BJ (cell line): ENCODE results near the gene ST7. TPM values are rescaled to one million over a fixed set of nuclear protein-coding genes. Genes with fewer than 3 reads are reported as not detected.

Experiments
- CTCF ChIA-PET: fragments of 350-600 bp; formaldehyde crosslinking; extraction: SDS; loops from one replicate; lab custom pipeline; 2021; ENCODE audit warnings: antibody characterized with exemption, inconsistent platforms; lab: Yijun Ruan, JAX
- POLR2A ChIA-PET: fragments of 300-600 bp; sonication (Branson Sonifier 250); formaldehyde crosslinking; extraction: SDS; loops from one replicate; lab custom pipeline; 2021; ENCODE audit warnings: antibody characterized with exemption; lab: Charles Lee
- DNase-seq: peaks from one replicate; pipeline ENCODE4 v3.0.0-alpha.2; 2011; ENCODE audit warnings: low read depth
- H3K27me3 ChIP-seq: 2 replicates; pipeline ENCODE4 v1.6.0; 2011; ENCODE audit warnings: low read length; ENCODE audit not compliant: control insufficient read depth, insufficient read depth
- H3K36me3 ChIP-seq: 2 replicates; pipeline ENCODE4 v1.5.1; 2011; ENCODE audit warnings: low read length; ENCODE audit not compliant: control insufficient read depth, insufficient read depth
- H3K4me3 ChIP-seq: 2 replicates; pipeline ENCODE4 v1.5.1; 2011; ENCODE audit warnings: low read depth, mild to moderate bottlenecking, control low read depth, low read length
- polyA plus RNA-seq: library from polyadenylated mRNA; depleted of rRNA; stranded (reverse); fragments of >200 nt; gene quantifications from 2 replicates; pipeline ENCODE4 v1.2.3, GENCODE V29; 2011
- TF ChIP-seq, protein P1 (sequence below): IDR thresholded peaks from 2 replicates; pipeline ENCODE4 v1.5.1; 2011; ENCODE audit warnings: low read depth, mild to moderate bottlenecking, control low read depth, inconsistent platforms, low read length, moderate library complexity; ENCODE audit not compliant: insufficient read depth

ST7 gene
- polyA plus RNA-seq, 1 experiment = 16.0 TPM

DNA sequence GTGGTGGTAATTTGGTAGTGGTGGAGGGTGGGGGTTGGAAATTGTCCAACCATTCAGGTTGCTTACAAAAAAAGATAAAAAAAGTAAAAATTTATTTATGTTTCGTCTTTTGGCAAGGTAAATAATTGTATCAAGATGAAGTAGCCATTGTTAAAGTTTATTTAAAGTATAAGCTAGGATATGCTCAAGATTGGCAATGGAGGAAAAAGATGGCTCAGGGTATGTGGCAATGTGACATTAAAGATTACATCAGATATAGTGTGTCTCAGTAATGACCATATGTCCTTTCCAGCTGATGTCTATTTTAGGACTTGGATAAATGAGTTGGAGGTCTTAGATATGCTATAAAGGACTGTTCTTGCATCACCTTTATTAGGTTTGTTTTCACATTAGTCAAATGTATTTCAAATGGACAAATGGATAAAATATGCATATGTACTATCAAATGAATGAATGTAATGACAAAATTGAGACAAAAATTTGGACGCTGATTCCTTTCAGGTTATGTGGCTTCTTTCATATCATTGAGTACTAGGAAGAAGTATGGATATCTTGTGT, 60.9 kb downstream of the ST7 start:
- no peak for DNase-seq
- Histone ChIP-seq H3K27me3 (no peaks in the 10 kb centered on the region), H3K4me3 (no peak overlapping the region), H3K36me3 (no peaks in the 10 kb centered on the region)
- ChIA-PET CTCF (interaction anchor here (4.2 kb wide), 1 partner anchor 28 kb away, joined by 16 read pairs; no protein-coding TSS in a partner anchor), POLR2A (no interaction called here)
- TF ChIP-seq, protein P1, sequence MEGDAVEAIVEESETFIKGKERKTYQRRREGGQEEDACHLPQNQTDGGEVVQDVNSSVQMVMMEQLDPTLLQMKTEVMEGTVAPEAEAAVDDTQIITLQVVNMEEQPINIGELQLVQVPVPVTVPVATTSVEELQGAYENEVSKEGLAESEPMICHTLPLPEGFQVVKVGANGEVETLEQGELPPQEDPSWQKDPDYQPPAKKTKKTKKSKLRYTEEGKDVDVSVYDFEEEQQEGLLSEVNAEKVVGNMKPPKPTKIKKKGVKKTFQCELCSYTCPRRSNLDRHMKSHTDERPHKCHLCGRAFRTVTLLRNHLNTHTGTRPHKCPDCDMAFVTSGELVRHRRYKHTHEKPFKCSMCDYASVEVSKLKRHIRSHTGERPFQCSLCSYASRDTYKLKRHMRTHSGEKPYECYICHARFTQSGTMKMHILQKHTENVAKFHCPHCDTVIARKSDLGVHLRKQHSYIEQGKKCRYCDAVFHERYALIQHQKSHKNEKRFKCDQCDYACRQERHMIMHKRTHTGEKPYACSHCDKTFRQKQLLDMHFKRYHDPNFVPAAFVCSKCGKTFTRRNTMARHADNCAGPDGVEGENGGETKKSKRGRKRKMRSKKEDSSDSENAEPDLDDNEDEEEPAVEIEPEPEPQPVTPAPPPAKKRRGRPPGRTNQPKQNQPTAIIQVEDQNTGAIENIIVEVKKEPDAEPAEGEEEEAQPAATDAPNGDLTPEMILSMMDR = no peak

DNA sequence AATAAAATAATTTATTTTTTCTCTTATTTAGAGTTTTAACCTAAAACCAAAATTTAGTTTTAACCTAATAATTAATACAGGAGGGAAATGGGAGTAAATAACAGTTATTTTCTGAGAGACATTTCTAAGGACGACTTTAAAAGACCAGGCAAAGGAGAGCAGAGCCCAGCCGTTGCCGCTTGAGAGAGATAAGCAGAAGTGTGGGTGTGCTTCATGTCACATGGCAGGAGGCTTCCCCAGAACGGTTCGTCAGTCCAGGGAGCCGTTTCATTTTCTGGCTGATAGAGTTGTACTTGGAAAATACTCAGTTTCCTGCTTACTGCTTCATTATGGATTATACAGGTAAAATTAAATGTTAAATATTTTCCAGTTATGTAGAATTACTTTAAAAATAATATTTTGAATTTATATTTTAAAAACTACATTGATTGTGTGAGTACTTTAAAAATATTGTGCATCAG, 61.4 kb downstream of the ST7 start:
- CTCF ChIA-PET = no interaction called here
- POLR2A ChIA-PET = no interaction called here
- Histone ChIP-seq H3K36me3 (no peaks in the 10 kb centered on the region), H3K27me3 (no peaks in the 10 kb centered on the region), H3K4me3 (no peak overlapping the region)
- TF ChIP-seq, protein P1 = no peak
- DNase-seq = no peak

DNA sequence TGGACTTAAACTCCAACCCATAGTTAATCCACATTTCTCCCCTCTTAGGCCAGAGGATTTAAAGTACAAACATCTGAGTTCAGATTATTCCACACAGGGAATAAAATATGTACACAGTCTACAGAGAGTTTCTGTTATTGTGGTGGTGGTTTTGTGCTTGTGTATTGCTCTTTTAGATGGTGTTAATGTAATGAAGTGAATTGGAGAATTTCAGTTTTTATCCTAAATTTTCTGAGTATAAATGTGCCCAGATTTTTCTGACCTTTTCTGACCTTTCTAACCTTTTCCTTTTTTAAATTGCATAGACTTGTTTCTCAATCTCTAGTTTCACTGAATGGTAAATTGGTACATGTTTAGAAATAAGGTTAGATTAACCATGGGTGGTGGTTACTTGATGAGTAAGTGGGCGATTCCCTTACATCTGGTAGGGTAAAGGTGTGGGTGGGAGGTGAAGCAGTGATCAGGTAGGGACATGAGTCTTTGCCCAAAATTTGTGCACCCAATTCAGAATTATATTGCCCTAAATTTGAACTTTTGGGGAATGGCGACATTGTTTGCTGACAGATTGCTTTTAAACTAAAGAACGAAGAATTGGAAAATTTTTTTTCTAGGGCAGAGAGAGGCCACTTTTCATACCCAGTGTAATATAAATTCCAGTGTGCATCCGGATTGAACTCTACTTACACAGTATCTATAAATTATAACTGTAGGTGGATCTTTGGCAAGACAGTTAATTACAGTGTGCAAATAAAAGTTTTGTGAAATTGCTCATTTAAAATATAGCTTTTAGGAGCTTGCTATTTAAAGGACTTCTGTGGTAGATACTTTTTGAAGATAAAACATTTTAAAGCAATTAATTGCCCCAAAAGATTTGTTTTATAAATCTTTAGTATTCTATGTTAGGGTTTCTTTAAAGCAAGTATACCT, 62.2 kb downstream of the ST7 start:
- H3K4me3 ChIP-seq = no peak overlapping the region

DNA sequence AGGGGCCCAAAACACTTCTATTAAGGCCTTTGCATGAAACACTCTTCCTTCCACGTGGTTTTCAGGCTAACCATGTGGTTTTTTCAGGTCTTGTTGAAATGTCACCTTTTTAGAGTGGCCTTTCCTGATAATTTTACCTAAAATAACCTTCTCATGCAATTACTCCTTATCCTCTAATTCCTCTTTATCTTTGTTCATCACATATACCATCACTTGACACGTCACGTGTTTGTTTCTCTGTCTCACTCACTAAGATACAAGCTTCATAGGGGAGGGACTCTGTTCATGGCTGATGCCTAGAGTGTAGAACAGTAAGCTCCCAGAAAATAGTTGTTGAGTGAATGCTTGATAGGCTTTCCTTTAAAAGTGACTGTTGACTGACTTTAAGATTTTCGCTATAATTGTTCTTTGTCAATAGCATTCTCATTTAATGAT, 63.7 kb downstream of the ST7 start:
- Histone ChIP-seq H3K36me3 (no peaks in the 10 kb centered on the region), H3K27me3 (no peaks in the 10 kb centered on the region), H3K4me3 (no peak overlapping the region)
- POLR2A ChIA-PET = no interaction called here
- CTCF ChIA-PET = interaction anchor here (0.6 to 1.4 kb wide), 2 partner anchors 110 to 1152 kb away, joined by 3 to 4 read pairs; no protein-coding TSS in a partner anchor
- TF ChIP-seq, protein P1 = no peak
- no peak for DNase-seq

More for the DNA sequence above, 62.2 kb downstream of the ST7 start:
- no peaks in the 10 kb centered on the region for H3K27me3 ChIP-seq
- DNase-seq = no peak
- CTCF ChIA-PET = no interaction called here
- POLR2A ChIA-PET = no interaction called here
- TF ChIP-seq, protein P1 = no peak
- no peaks in the 10 kb centered on the region for H3K36me3 ChIP-seq

DNA sequence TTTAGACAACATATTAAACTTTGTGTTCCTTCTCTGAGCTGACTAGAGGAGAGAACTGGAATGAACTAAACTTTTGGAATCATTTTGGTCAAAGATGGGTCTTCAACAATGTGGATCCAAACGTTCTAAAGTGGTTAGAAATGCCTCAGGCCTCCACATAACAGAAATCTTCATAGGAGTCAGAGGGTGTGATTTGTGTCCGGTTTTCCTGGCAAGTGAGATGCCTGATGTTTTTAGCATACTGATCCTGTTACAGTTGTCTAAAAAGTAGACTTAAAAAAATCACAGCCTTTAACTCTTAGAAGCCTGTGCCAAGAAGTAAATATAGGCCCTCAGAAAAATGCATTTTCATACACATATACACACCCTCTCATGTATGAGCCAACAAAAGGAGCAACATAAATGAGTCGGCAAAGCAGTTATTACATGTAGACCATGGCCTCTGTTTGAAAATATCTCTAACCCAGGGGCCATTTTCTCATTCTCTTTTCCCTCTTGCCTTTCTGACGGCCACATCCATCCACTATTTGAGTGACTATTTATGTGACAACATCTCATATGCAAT, 64.5 kb downstream of the ST7 start:
- TF ChIP-seq, protein P1 = no peak
- ChIA-PET POLR2A (no interaction called here), CTCF (interaction anchor here (0.6 to 1.4 kb wide), 2 partner anchors 109 to 146 kb away, joined by 3 read pairs; no protein-coding TSS in a partner anchor)
- H3K36me3 ChIP-seq = no peaks in the 10 kb centered on the region
- no peak overlapping the region for H3K4me3 ChIP-seq
- H3K27me3 ChIP-seq = no peaks in the 10 kb centered on the region
- no peak for DNase-seq
